Body of pancreas (tissue), 4 donors: Measurements from ENCODE around the gene KATNAL1. TPM values are rescaled to one million over a fixed set of nuclear protein-coding genes. Genes with fewer than 3 reads are reported as not detected.

ENCODE experiments used
- ATAC-seq: fragments of 150-250 bp; one replicate; pipeline ENCODE4 v1.9.1; 2016
- DNase-seq, 4 donors: peaks; one replicate each; pipeline ENCODE4 v3.0.0-alpha.2; 2019
- H3K27ac ChIP-seq, 4 donors: fragments of 200-600 bp; sonication (generic); 1 replicate in 3 of 4; 2 replicates in 1 of 4; pipeline versions ENCODE4 v1.5.1 to v1.6.1; 2016 to 2019; ENCODE audit warnings: mild to moderate bottlenecking in 1 of 4, mixed read lengths in 1 of 4, moderate library complexity in 1 of 4
- H3K27me3 ChIP-seq, 2 donors: fragments of 200-600 bp; sonication (generic); one replicate each; pipeline ENCODE4 v1.6.0; 2016; ENCODE audit warnings: mild to moderate bottlenecking in 1 of 2
- H3K36me3 ChIP-seq, 2 donors: fragments of 200-600 bp; sonication (generic); replicated peaks in 1 of 2; 2 replicates each; pipeline ENCODE4 v1.5.1; 2016; ENCODE audit warnings: low read depth in 2 of 2; ENCODE audit not compliant: insufficient read depth in 1 of 2
- H3K4me1 ChIP-seq: fragments of 200-600 bp; sonication (generic); one replicate; pipeline ENCODE4 v1.6.0; 2016
- H3K4me3 ChIP-seq, 2 donors: fragments of 200-600 bp; sonication (generic); 1 replicate in 1 of 2; 2 replicates in 1 of 2; pipeline ENCODE4 v1.5.1; 2016 to 2019
- H3K9me3 ChIP-seq, 3 donors: fragments of 200-600 bp; sonication (generic); 1 replicate in 2 of 3; 2 replicates in 1 of 3; pipeline ENCODE4 v1.5.1; 2016
- CTCF ChIP-seq, 7 experiments: fragments of 450-650 bp in 4 of 7; fragments of 200-600 bp in 3 of 7; sonication (generic) in 3 of 7; IDR thresholded peaks; one replicate each; pipeline ENCODE4 v1.5.1; 2016 to 2019; ENCODE audit warnings: antibody characterized with exemption in 7 of 7
- POLR2A ChIP-seq, 3 donors: fragments of 450-650 bp; IDR thresholded peaks; one replicate each; pipeline ENCODE4 v1.6.1; 2016; ENCODE audit warnings: antibody characterized with exemption in 3 of 3, mild to moderate bottlenecking in 2 of 3
- WGBS, 2 donors: methylation state at CpG; one replicate each; pipeline ENCODE4 v1.1.5; 2017; 5-methylcytosine and 5-hydroxymethylcytosine counted together
- intact Hi-C: fragments of 100-400 bp; cut with DNase I; formaldehyde crosslinking; loops from one replicate; pipeline ENCODE4 v1.15.1; 2023
- total RNA-seq, 2 donors: library from RNA; depleted of rRNA; stranded (reverse); fragments of >200 nt; gene quantifications; one replicate each; pipeline ENCODE4 v1.1.0, GENCODE V29; 2016

KATNAL1 gene
- total RNA-seq, 2 donors from 2014 or later, result 6.5 to 6.6 TPM

GRCh38 chr13:30305456-30305970, 1.8 kb downstream of the KATNAL1 start:
- no peaks in the 10 kb centered on the region for H3K36me3 ChIP-seq
- TF ChIP-seq CTCF (IDR thresholded peaks at IDR 0.05) (no peak), POLR2A (IDR thresholded peaks at IDR 0.05) (no peak)
- peaks cover 6% of the 10 kb centered on the region for H3K4me1 ChIP-seq
- no peaks in the 10 kb centered on the region for H3K9me3 ChIP-seq
- H3K27ac ChIP-seq, result no peak overlapping the region
- no peaks in the 10 kb centered on the region for H3K27me3 ChIP-seq
- ATAC-seq (no peak), DNase-seq (no peak)
- intact Hi-C loops, result no loop called here
- 71 to 73% methylated on average over 1 of the region's 1 CpG for WGBS, 2 donors
- H3K4me3 ChIP-seq, result no peak overlapping the region

GRCh38 chr13:30303269-30303668, 4.1 kb downstream of the KATNAL1 start:
- intact Hi-C loops, result no loop called here
- Histone ChIP-seq H3K27me3 (no peaks in the 10 kb centered on the region), H3K9me3 (no peaks in the 10 kb centered on the region), H3K27ac (no peak overlapping the region), H3K36me3 (no peaks in the 10 kb centered on the region), H3K4me3 (no peak overlapping the region), H3K4me1 (peaks cover 6% of the 10 kb centered on the region)
- no peak for TF ChIP-seq CTCF (IDR thresholded peaks at IDR 0.05)
- TF ChIP-seq POLR2A (IDR thresholded peaks at IDR 0.05), result no peak
- ATAC-seq, result no peak
- no peak for DNase-seq
- 24 to 29% methylated on average over 1 of the region's 1 CpG for WGBS, 2 donors

GRCh38 chr13:30301827-30302226, 5.5 kb downstream of the KATNAL1 start:
- no peaks in the 10 kb centered on the region for H3K4me1 ChIP-seq
- DNase-seq (no peak), ATAC-seq (no peak)
- no peak overlapping the region for H3K27ac ChIP-seq
- 81 to 90% methylated on average over 5 of the region's 5 CpGs for WGBS, 2 donors
- H3K36me3 ChIP-seq, result no peaks in the 10 kb centered on the region
- no peak overlapping the region for H3K4me3 ChIP-seq
- H3K27me3 ChIP-seq, result no peaks in the 10 kb centered on the region
- intact Hi-C loops, result no loop called here
- TF ChIP-seq CTCF (IDR thresholded peaks at IDR 0.05), result no peak
- no peak for TF ChIP-seq POLR2A (IDR thresholded peaks at IDR 0.05)
- H3K9me3 ChIP-seq, result no peaks in the 10 kb centered on the region

GRCh38 chr13:30300596-30300995, 6.8 kb downstream of the KATNAL1 start:
- Histone ChIP-seq H3K27ac (no peak overlapping the region), H3K36me3 (no peaks in the 10 kb centered on the region), H3K27me3 (no peaks in the 10 kb centered on the region), H3K9me3 (no peaks in the 10 kb centered on the region), H3K4me1 (no peaks in the 10 kb centered on the region), H3K4me3 (no peak overlapping the region)
- intact Hi-C loops, result no loop called here
- no peak for DNase-seq
- TF ChIP-seq CTCF (IDR thresholded peaks at IDR 0.05) (no peak), POLR2A (IDR thresholded peaks at IDR 0.05) (no peak)
- ATAC-seq, result no peak
- WGBS, 2 donors, result 76 to 88% methylated on average over 1 of the region's 1 CpG

- no peak overlapping the region for H3K4me3 ChIP-seq
- H3K36me3 ChIP-seq, result no peaks in the 10 kb centered on the region
- no peak for ATAC-seq
- no peak overlapping the region for H3K27ac ChIP-seq
- TF ChIP-seq POLR2A (IDR thresholded peaks at IDR 0.05) (no peak), CTCF (IDR thresholded peaks at IDR 0.05) (no peak)
- DNase-seq, result no peak
- intact Hi-C loops, result no loop called here
- H3K9me3 ChIP-seq, result no peaks in the 10 kb centered on the region
- no peaks in the 10 kb centered on the region for H3K27me3 ChIP-seq
- no peaks in the 10 kb centered on the region for H3K4me1 ChIP-seq
These were observed 7.6 kb downstream of the KATNAL1 start for GRCh38 chr13:30299786-30300185.
